Hepatocyte (in vitro differentiated cells): ENCODE results near the gene EVL.

ENCODE experiments used
- CTCF ChIP-seq: fragments of 200-600 bp; sonication (generic); IDR thresholded peaks from 2 replicates; pipeline ENCODE4 v1.5.1; 2016; ENCODE audit warnings: antibody characterized with exemption, mild to moderate bottlenecking; ENCODE audit not compliant: poor library complexity
- EZH2 ChIP-seq: fragments of 200-600 bp; sonication (generic); IDR thresholded peaks from 2 replicates; pipeline ENCODE4 v1.6.1; 2016; ENCODE audit warnings: antibody characterized with exemption, mild to moderate bottlenecking, borderline replicate concordance

DNA sequence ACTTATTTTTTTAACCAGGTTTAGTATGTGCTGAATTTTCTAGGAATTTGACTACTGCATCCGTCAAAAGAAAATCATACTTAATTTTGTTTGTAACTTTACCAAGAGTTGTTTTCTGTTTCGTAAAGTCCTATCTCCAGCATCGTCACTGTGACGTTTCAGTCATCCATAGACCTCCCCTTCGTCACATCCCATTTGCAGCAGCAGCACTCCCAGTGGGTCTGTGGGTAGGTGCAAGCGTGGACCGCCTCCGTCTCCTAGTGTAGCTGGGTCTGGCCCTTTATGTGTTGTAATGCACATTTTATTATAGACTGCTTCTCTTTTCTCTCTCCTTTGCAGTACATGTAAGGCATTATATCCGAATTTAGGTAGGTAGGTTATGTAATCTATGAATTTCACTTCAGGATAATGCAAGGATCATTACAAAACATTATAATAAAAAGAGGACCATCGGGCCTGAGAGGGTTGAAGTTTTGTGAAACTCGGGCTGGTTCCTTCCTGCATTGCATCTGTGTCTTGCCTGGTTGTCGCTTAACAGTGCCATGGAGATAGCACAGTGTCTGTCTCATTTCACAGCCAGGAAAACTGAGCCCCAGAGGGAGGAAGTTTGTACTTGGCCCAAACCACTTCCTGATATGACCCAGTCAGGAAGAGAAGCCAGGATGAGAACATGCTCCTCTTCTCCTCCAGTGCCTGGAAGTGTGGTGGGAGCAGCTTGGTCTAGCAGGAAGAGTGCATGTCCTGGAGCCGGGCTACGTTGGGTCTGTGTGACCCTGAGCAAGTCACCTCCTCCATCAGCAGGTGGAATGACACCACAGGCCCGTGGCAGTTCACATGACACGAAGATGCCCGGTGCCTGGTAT lies 41.3 kb downstream of the EVL start:
- no peak for TF ChIP-seq EZH2
- no peak for TF ChIP-seq CTCF
